ENCODE measurements around the gene C1orf159.

- TF ChIP-seq POLR2A (conservative IDR thresholded peaks at IDR 0.05) (no peak), ZNF79 (CRISPR knock-in tag; IDR thresholded peaks at IDR 0.05; ENCODE audit: low read depth) (no peak), KAT7 (CRISPR knock-in tag; IDR thresholded peaks at IDR 0.05; ENCODE audit: borderline replicate concordance) (no peak)
These were observed 1.5 kb downstream of the C1orf159 start for GRCh38 chr1:1114431-1114830.
